GM12864 (cell line): ENCODE measurements around the gene SLC19A1.
"Not testable (repeated sequence)": the region's sequence is repeated elsewhere in the genome, so short reads cannot be mapped to it uniquely, and the experiment has no call there.

ENCODE experiments used
- DNase-seq: peaks from one replicate; pipeline ENCODE4 v3.0.0-alpha.2; 2011; ENCODE audit warnings: low read depth
- H3K4me3 ChIP-seq: 2 replicates; pipeline ENCODE4 v1.5.1; 2011; ENCODE audit warnings: mild to moderate bottlenecking, low read depth, low read length, control low read depth
- TF ChIP-seq, protein P1 (sequence below): IDR thresholded peaks from 2 replicates; pipeline ENCODE4 v1.5.1; 2011; ENCODE audit warnings: low read depth, mild to moderate bottlenecking, moderate library complexity, low read length, control low read depth, inconsistent platforms; ENCODE audit errors: missing control alignments

The SLC19A1 gene

GRCh38 chr21:45528981-45529784, 13.1 kb downstream of the SLC19A1 start:
- DNase-seq, result no peak
- no peak overlapping the region for H3K4me3 ChIP-seq
- TF ChIP-seq, protein P1, sequence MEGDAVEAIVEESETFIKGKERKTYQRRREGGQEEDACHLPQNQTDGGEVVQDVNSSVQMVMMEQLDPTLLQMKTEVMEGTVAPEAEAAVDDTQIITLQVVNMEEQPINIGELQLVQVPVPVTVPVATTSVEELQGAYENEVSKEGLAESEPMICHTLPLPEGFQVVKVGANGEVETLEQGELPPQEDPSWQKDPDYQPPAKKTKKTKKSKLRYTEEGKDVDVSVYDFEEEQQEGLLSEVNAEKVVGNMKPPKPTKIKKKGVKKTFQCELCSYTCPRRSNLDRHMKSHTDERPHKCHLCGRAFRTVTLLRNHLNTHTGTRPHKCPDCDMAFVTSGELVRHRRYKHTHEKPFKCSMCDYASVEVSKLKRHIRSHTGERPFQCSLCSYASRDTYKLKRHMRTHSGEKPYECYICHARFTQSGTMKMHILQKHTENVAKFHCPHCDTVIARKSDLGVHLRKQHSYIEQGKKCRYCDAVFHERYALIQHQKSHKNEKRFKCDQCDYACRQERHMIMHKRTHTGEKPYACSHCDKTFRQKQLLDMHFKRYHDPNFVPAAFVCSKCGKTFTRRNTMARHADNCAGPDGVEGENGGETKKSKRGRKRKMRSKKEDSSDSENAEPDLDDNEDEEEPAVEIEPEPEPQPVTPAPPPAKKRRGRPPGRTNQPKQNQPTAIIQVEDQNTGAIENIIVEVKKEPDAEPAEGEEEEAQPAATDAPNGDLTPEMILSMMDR, result no peak

- TF ChIP-seq, protein P1, result no peak
- no peak for DNase-seq
- no peak overlapping the region for H3K4me3 ChIP-seq
Observed at GRCh38 chr21:45528028-45528705, 14.1 kb downstream of the SLC19A1 start.

DNA sequence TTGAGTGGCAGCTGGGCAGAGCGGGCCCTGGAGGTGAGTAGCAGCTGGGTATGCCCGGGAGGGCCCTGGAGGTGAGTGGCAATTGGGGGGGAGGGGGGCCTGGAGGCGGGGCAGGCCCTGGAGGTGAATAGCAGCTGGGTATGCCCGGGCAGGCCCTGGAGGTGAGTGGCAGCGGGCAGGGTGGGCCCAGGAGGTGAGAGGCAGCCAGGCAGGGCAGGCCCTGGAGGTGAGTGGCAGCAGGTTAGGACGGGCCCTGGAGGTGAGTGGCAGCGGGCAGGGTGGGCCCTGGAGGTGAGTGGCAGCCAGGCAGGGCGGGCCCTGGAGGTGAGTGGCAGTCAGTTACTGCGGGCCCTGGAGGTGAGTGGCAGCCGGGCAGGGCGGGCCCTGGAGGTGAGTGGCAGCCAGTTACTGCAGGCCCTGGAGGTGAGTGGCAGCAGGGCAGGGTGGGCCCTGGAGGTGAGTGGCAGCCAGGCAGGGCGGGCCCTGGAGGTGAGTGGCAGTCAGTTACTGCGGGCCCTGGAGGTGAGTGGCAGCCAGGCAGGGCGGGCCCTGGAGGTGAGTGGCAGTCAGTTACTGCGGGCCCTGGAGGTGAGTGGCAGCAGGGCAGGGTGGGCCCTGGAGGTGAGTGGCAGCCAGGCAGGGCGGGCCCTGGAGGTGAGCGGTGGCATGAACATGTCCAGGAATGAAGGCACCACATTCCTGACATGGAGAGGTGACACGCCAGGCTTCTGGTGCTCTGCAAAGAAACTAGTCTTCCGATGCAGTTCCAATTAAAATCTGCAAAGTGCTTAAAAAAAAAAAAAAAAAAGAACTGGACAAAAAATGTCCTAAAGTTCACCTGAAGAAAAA, 14.9 kb downstream of the SLC19A1 start:
- not testable (repeated sequence) for H3K4me3 ChIP-seq, DNase-seq

DNA sequence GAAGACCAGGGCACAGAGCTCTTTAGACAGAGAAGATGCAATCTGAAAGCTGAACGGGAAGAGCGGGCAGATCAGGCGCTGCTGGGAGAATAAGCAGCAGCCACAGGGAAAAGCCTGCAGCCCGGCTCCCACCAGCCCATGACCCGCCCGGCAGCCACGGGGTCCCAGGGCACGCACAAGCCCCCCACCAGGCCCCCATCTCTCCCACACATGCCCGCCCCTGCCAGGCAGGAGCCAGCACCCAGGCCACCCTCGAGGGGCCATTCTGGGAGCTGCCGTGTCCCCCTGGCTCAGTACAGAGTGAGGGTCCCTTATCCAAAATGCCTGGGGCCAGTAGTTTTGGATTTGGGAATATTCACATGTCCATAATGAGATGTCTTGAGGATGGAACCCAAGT, 16.3 kb downstream of the SLC19A1 start:
- H3K4me3 ChIP-seq, result no peak overlapping the region
- DNase-seq, result no peak
- TF ChIP-seq, protein P1, result no peak

GRCh38 chr21:45525153-45525909, 16.9 kb downstream of the SLC19A1 start:
- TF ChIP-seq, protein P1, result no peak
- no peak overlapping the region for H3K4me3 ChIP-seq
- no peak for DNase-seq

- TF ChIP-seq, protein P1, result no peak
- H3K4me3 ChIP-seq, result no peak overlapping the region
- no peak for DNase-seq
Observed at GRCh38 chr21:45524756-45525152, 17.5 kb downstream of the SLC19A1 start.
